ENCODE measurements around the gene COL5A1.

- no peak for TF ChIP-seq CTCF (IDR thresholded peaks at IDR 0.05)
- TF ChIP-seq EZH2phosphoT487 (IDR thresholded peaks at IDR 0.05), result no peak
- TF ChIP-seq EZH2 (IDR thresholded peaks at IDR 0.05), result no peak
Observed at GRCh38 chr9:134844821-134845220, 203.2 kb downstream of the COL5A1 start.
